HCT116 (cell line): Measurements from ENCODE around the gene SEMA5A. TPM values are rescaled to one million over a fixed set of nuclear protein-coding genes. Genes with fewer than 3 reads are reported as not detected.

Experiments used
- ATAC-seq: fragments of 200-7000 bp; cut with Tn5 transposase; 2 replicates; pipeline ENCODE4 v1.9.1; 2020; ENCODE audit warnings: mild to moderate bottlenecking, moderate library complexity
- BruUV-seq: library from RNA; stranded (reverse); fragments of 400-500 nt; replicated peaks from 2 replicates; lab custom pipeline; 2021; lab: Mats Ljungman, UMichigan
- CTCF ChIA-PET: fragments of 300-600 bp; sonication (Branson Sonifier 250); formaldehyde crosslinking; loops from one replicate; lab custom pipeline; 2021; ENCODE audit warnings: antibody characterized with exemption; lab: Charles Lee
- POLR2A ChIA-PET: fragments of 300-600, 350-600 bp; sonication (Branson Sonifier 250); formaldehyde crosslinking; loops from one replicate; lab custom pipeline; 2021; ENCODE audit warnings: antibody characterized with exemption; lab: Charles Lee
- RAD21 ChIA-PET, 2 experiments: fragments of 300-600 bp; sonication (Branson Sonifier 250); formaldehyde crosslinking; loops; one replicate each; lab custom pipeline; 2023; ENCODE audit warnings: low total read pairs in 2 of 2; ENCODE audit not compliant: uncharacterized antibody in 2 of 2, unreplicated experiment in 2 of 2, low non-redundant PET in 1 of 2; lab: Charles Lee
- DNase-seq: peaks from one replicate; pipeline ENCODE4 v3.0.0-alpha.2; 2010; ENCODE audit warnings: low read depth, low spot score
- H2AFZ ChIP-seq: fragments of 200-600 bp; shearing (Covaris generic), sonication (generic); 2 replicates; pipeline ENCODE4 v1.6.1; 2017; ENCODE audit warnings: low read depth, mixed run types, mixed read lengths, antibody characterized with exemption, low read length; ENCODE audit not compliant: poor library complexity, severe bottlenecking
- H3K27ac ChIP-seq: 2 replicates; pipeline ENCODE4 v1.5.1; 2012; ENCODE audit warnings: low read depth, low read length
- H3K27me3 ChIP-seq: fragments of 200-600 bp; sonication (generic); 2 replicates; pipeline ENCODE4 v1.6.1; 2016; ENCODE audit warnings: mixed run types, low read length, mixed read lengths; ENCODE audit not compliant: insufficient read depth
- H3K36me3 ChIP-seq, 2 experiments: fragments of 200-500 bp in 1 of 2; fragments of 200-600 bp in 1 of 2; sonication (Bioruptor generic) in 1 of 2; sonication (generic) in 1 of 2; 2 replicates each; pipeline versions ENCODE4 v1.5.1 to v1.6.1; 2014 to 2016; ENCODE audit warnings: low read length in 2 of 2, inconsistent platforms in 1 of 2, mixed read lengths in 1 of 2, mixed run types in 1 of 2; ENCODE audit not compliant: insufficient read depth in 2 of 2, control insufficient read depth in 1 of 2
- H3K4me1 ChIP-seq, 2 experiments: fragments of 200-600 bp in 1 of 2; sonication (generic) in 1 of 2; 2 replicates each; pipeline versions ENCODE4 v1.5.1 to v1.6.1; 2012 to 2017; ENCODE audit warnings: low read length in 2 of 2, inconsistent platforms in 1 of 2, mild to moderate bottlenecking in 1 of 2, mixed read lengths in 1 of 2, mixed run types in 1 of 2, moderate library complexity in 1 of 2; ENCODE audit not compliant: insufficient read depth in 2 of 2, control insufficient read depth in 1 of 2
- H3K4me2 ChIP-seq: fragments of 200-600 bp; sonication (generic); 2 replicates; pipeline ENCODE4 v1.6.1; 2017; ENCODE audit warnings: mixed run types, low read length, mixed read lengths
- H3K4me3 ChIP-seq, 2 experiments: fragments of 200-600 bp in 1 of 2; sonication (generic) in 1 of 2; replicated peaks in 1 of 2; 2 replicates each; pipeline ENCODE4 v1.5.1; 2011 to 2016; ENCODE audit warnings: low read length in 2 of 2, control low read depth in 1 of 2, low read depth in 1 of 2, mild to moderate bottlenecking in 1 of 2, mixed read lengths in 1 of 2, mixed run types in 1 of 2
- H3K79me2 ChIP-seq: fragments of 200-600 bp; sonication (generic); 2 replicates; pipeline ENCODE4 v1.6.1; 2017; ENCODE audit warnings: mild to moderate bottlenecking, mixed run types, low read length, moderate library complexity, mixed read lengths; ENCODE audit not compliant: insufficient read depth
- H3K9ac ChIP-seq: fragments of 200-600 bp; sonication (generic); 2 replicates; pipeline ENCODE4 v1.6.1; 2016; ENCODE audit warnings: low read length, mixed read lengths
- H3K9me2 ChIP-seq: fragments of 200-600 bp; sonication (generic), shearing (Covaris generic); 2 replicates; pipeline ENCODE4 v1.6.1; 2017; ENCODE audit warnings: mixed run types, mild to moderate bottlenecking, moderate library complexity; ENCODE audit not compliant: insufficient read depth
- H3K9me3 ChIP-seq, 2 experiments: fragments of 200-500 bp in 1 of 2; fragments of 200-600 bp in 1 of 2; sonication (Bioruptor generic) in 1 of 2; sonication (generic) in 1 of 2; 2 replicates each; pipeline ENCODE4 v1.6.1; 2014 to 2017; ENCODE audit warnings: low read length in 2 of 2, mixed read lengths in 2 of 2, inconsistent platforms in 1 of 2, low read depth in 1 of 2, mild to moderate bottlenecking in 1 of 2, mixed run types in 1 of 2, moderate library complexity in 1 of 2; ENCODE audit not compliant: control insufficient read depth in 1 of 2, insufficient read depth in 1 of 2
- H4K20me1 ChIP-seq: fragments of 200-600 bp; sonication (generic), shearing (Covaris generic); 2 replicates; pipeline ENCODE4 v1.6.1; 2017; ENCODE audit warnings: mixed run types, mild to moderate bottlenecking, moderate library complexity; ENCODE audit not compliant: insufficient read depth
- CBX3 ChIP-seq: IDR thresholded peaks from 2 replicates; pipeline ENCODE4 v1.6.1; 2012; ENCODE audit warnings: low read depth
- CEBPB ChIP-seq: IDR thresholded peaks from 2 replicates; pipeline ENCODE4 v1.6.1; 2012; ENCODE audit warnings: low read depth
- EGR1 ChIP-seq: IDR thresholded peaks from 2 replicates; pipeline ENCODE4 v1.6.1; 2012; ENCODE audit warnings: low read depth
- ELF1 ChIP-seq: IDR thresholded peaks from 2 replicates; pipeline ENCODE4 v1.6.1; 2012; ENCODE audit warnings: low read depth, borderline replicate concordance
- EZH2 ChIP-seq: fragments of 200-600 bp; sonication (generic); IDR thresholded peaks from 2 replicates; pipeline ENCODE4 v1.6.1; 2017; ENCODE audit warnings: antibody characterized with exemption, mixed run types
- EZH2phosphoT487 ChIP-seq: fragments of 200-600 bp; IDR thresholded peaks from 2 replicates; pipeline ENCODE4 v1.6.1; 2018; ENCODE audit warnings: antibody characterized with exemption, borderline replicate concordance
- POLR2AphosphoS5 ChIP-seq: IDR thresholded peaks from 2 replicates; pipeline ENCODE4 v1.6.1; 2011; ENCODE audit warnings: mild to moderate bottlenecking, low read depth, low read length, moderate library complexity
- RAD21 ChIP-seq: IDR thresholded peaks from 2 replicates; pipeline ENCODE4 v1.6.1; 2012; ENCODE audit warnings: low read depth, mild to moderate bottlenecking
- SRF ChIP-seq: IDR thresholded peaks from 2 replicates; pipeline ENCODE4 v1.6.1; 2012; ENCODE audit warnings: low read depth
- TCF7L2 ChIP-seq: IDR thresholded peaks from 2 replicates; pipeline ENCODE4 v1.7.0; 2011; ENCODE audit warnings: borderline replicate concordance, inconsistent platforms; ENCODE audit not compliant: insufficient read depth, insufficient read length; ENCODE audit errors: extremely low read depth
- YY1 ChIP-seq: IDR thresholded peaks from 2 replicates; pipeline ENCODE4 v1.6.1; 2011; ENCODE audit warnings: low read length, low read depth, moderate library complexity, mild to moderate bottlenecking; ENCODE audit not compliant: insufficient replicate concordance; ENCODE audit errors: extremely low read depth
- ZBTB33 ChIP-seq: IDR thresholded peaks from 2 replicates; pipeline ENCODE4 v1.6.1; 2011; ENCODE audit warnings: mild to moderate bottlenecking, low read length, moderate library complexity; ENCODE audit not compliant: insufficient replicate concordance; ENCODE audit errors: extremely low read depth
- ZNF274 ChIP-seq: fragments of 200-500 bp; sonication (Bioruptor generic); IDR thresholded peaks from 2 replicates; pipeline ENCODE4 v1.6.1; 2014; ENCODE audit warnings: mild to moderate bottlenecking, low read depth, low read length, inconsistent platforms
- intact Hi-C: fragments of 100-400 bp; cut with micrococcal nuclease; formaldehyde crosslinking; loops from 2 replicates; pipeline ENCODE4 v1.10.0; 2022
- total RNA-seq: library from RNA; stranded (reverse); gene quantifications from one replicate; pipeline ENCODE4 v1.2.1, GENCODE V29; 2021; ENCODE audit not compliant: unreplicated experiment
- TF ChIP-seq, protein P1 (sequence below): IDR thresholded peaks from 2 replicates; pipeline ENCODE4 v1.6.1; 2012

Gene SEMA5A
- total RNA-seq, 1 experiment from 2014 or later: 0.02 TPM

DNA sequence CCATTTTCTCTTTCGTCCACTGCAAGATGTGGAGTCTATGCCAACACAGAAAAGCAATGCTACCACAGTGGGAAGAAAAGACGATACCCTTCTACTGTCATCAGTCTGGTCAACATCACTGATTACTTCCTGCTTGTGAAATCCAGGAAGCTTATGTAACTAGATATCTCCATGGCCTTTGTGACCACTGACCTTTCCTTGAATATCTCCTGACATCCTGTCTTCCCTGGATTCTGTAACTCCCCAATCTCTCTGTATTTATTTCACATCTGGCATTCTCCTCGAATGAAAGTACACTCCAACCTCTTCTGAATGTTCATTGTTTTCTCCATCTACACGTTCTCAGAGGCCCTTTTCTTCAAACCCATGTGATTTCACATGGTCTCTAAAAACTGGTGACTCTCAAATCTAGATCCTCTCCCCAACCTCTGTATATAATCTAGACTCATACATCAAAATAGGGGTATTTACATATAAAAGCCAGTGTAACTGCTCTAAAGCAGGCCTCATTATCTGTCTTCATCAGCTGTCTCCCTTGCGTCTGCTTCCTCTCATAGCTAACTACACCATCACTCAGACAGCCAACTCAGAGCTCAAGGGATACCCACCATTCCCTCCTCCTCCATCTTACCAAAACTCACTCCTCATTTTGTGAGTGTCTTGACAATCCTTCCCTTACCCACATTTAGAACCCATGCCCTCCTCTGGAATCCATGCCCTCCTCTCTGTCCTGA is 156.8 kb downstream of the SEMA5A start:
- Histone ChIP-seq H3K36me3 (no peaks in the 10 kb centered on the region), H3K9ac (no peak overlapping the region), H3K4me1 (no peaks in the 10 kb centered on the region), H3K79me2 (no peaks in the 10 kb centered on the region), H3K27ac (no peak overlapping the region), H3K27me3 (no peaks in the 10 kb centered on the region), H4K20me1 (no peaks in the 10 kb centered on the region), H3K9me2 (no peaks in the 10 kb centered on the region), H3K9me3 (peaks cover 1 to 10% of the 10 kb centered on the region in 2 experiments; a peak in 2 of 4 replicates), H3K4me2 (no peak overlapping the region), H3K4me3 (no peak overlapping the region), H2AFZ (no peak overlapping the region)
- no peak for DNase-seq
- no peak for TF ChIP-seq TCF7L2
- TF ChIP-seq CBX3: no peak
- TF ChIP-seq, protein P1, sequence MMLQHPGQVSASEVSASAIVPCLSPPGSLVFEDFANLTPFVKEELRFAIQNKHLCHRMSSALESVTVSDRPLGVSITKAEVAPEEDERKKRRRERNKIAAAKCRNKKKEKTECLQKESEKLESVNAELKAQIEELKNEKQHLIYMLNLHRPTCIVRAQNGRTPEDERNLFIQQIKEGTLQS: no peak
- POLR2A ChIA-PET: no interaction called here
- ATAC-seq: no peak
- intact Hi-C loops: no loop called here
- CTCF ChIA-PET: no interaction called here
- no TSS peak for BruUV-seq
- RAD21 ChIA-PET: no interaction called here

DNA sequence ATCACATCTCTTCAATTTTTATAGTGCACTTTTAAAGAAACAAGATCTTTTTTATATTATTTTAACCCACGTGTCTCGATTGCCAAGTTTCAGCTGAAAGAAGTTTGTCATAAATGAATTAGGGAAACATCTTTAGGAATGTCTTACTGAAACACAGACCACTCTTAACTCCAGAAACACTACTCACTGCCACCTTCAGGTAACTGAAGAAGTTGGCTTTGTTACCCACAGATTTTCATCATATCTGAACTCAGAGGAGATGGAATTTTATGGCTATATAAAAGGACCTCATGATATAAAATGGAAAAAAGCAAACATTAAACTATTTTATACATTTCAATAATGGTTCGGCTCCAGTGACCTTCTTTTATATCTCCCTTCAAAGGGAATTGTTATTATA is 158.0 kb downstream of the SEMA5A start:
- no TSS peak for BruUV-seq
- no peak for ATAC-seq
- H3K4me1 ChIP-seq: no peaks in the 10 kb centered on the region
- no peak overlapping the region for H2AFZ ChIP-seq
- H3K79me2 ChIP-seq: no peaks in the 10 kb centered on the region
- H3K9ac ChIP-seq: no peak overlapping the region
- no peaks in the 10 kb centered on the region for H4K20me1 ChIP-seq
- TF ChIP-seq EGR1 (no peak), ZBTB33 (no peak), CEBPB (no peak), SRF (no peak), RAD21 (no peak), EZH2phosphoT487 (no peak), EZH2 (no peak), ELF1 (no peak), ZNF274 (no peak), YY1 (no peak), CBX3 (no peak), POLR2AphosphoS5 (no peak)
- intact Hi-C loops: no loop called here
- H3K4me2 ChIP-seq: no peak overlapping the region
- H3K9me3 ChIP-seq: peaks cover 6 to 8% of the 10 kb centered on the region in 2 experiments; a peak in 2 of 4 replicates
- ChIA-PET RAD21 (no interaction called here), CTCF (no interaction called here), POLR2A (no interaction called here)
- no peak for DNase-seq
- H3K27me3 ChIP-seq: no peaks in the 10 kb centered on the region
- no peaks in the 10 kb centered on the region for H3K9me2 ChIP-seq
- H3K4me3 ChIP-seq: no peak overlapping the region
- H3K27ac ChIP-seq: no peak overlapping the region
- H3K36me3 ChIP-seq: no peaks in the 10 kb centered on the region
